ENCODE measurements around the gene NAT8.

GRCh38 chr2:73651591-73652230, 9.5 kb upstream of the NAT8 start:
- TF ChIP-seq CTCF (IDR thresholded peaks at IDR 0.05; ENCODE audit: low read depth, low read length, poor library complexity, severe bottlenecking) (no peak), EZH2phosphoT487 (IDR thresholded peaks at IDR 0.05; ENCODE audit: borderline replicate concordance, low read length) (no peak)
